Gastrocnemius medialis (tissue), 4 donors: ENCODE data around the gene RNF19B. TPM values are rescaled to one million over a fixed set of nuclear protein-coding genes. Genes with fewer than 3 reads are reported as not detected.

Source experiments
- ATAC-seq, 2 donors: fragments of 150-250 bp; one replicate each; pipeline ENCODE4 v1.9.1; 2016
- DNase-seq, 2 donors: peaks; one replicate each; pipeline ENCODE4 v3.0.0-alpha.2; 2019
- H3K27ac ChIP-seq, 4 donors: fragments of 200-600 bp; sonication (generic); 1 replicate in 1 of 4; 2 replicates in 3 of 4; pipeline ENCODE4 v1.5.1; 2016 to 2018; ENCODE audit warnings: mild to moderate bottlenecking in 2 of 4, moderate library complexity in 1 of 4
- H3K27me3 ChIP-seq, 3 donors: fragments of 200-600 bp; sonication (generic) in 2 of 3; 1 replicate in 1 of 3; 2 replicates in 2 of 3; pipeline versions ENCODE4 v1.5.1 to v1.6.0; 2016 to 2019; ENCODE audit warnings: mild to moderate bottlenecking in 1 of 3, moderate library complexity in 1 of 3
- H3K36me3 ChIP-seq, 2 donors: fragments of 200-600 bp; sonication (generic) in 1 of 2; one replicate each; pipeline ENCODE4 v1.5.1; 2017 to 2018
- H3K4me1 ChIP-seq, 2 donors: fragments of 200-600 bp; sonication (generic) in 1 of 2; one replicate each; pipeline ENCODE4 v1.5.1; 2016 to 2017; ENCODE audit warnings: mild to moderate bottlenecking in 2 of 2
- H3K4me3 ChIP-seq, 4 donors: fragments of 200-600 bp; sonication (generic) in 3 of 4; 1 replicate in 1 of 4; 2 replicates in 3 of 4; pipeline ENCODE4 v1.5.1; 2016 to 2019; ENCODE audit warnings: mild to moderate bottlenecking in 2 of 4
- H3K9me3 ChIP-seq, 3 donors: fragments of 200-600 bp; sonication (generic) in 2 of 3; 1 replicate in 1 of 3; 2 replicates in 2 of 3; pipeline ENCODE4 v1.5.1; 2016 to 2019
- POLR2A ChIP-seq, 2 donors: fragments of 450-650 bp; IDR thresholded peaks; one replicate each; pipeline ENCODE4 v1.6.1; 2017; ENCODE audit warnings: antibody characterized with exemption in 2 of 2, mild to moderate bottlenecking in 2 of 2, moderate library complexity in 2 of 2
- in situ Hi-C, 4 donors: fragments of 200-750 bp; cut with MboI; loops; one replicate each; pipeline versions ENCODE4 v1.15.0 to v1.8.0; 2017; ENCODE audit warnings: low sequenced_read_pairs in 4 of 4
- intact Hi-C: fragments of 100-400 bp; cut with DNase I; formaldehyde crosslinking; loops from one replicate; pipeline ENCODE4 v1.15.1; 2023; ENCODE audit warnings: low total_unique reads
- total RNA-seq, 4 donors: library from RNA; depleted of rRNA; stranded (reverse); fragments of >200 nt; gene quantifications; one replicate each; pipeline versions ENCODE4 v1.1.0 to v1.2.3, GENCODE V29; 2016
- TF ChIP-seq, protein P1 (sequence below), 5 experiments: fragments of 450-650 bp in 3 of 5; fragments of 200-600 bp in 2 of 5; sonication (generic) in 2 of 5; IDR thresholded peaks in 4 of 5; conservative IDR thresholded peaks in 1 of 5; 1 replicate in 4 of 5; 2 replicates in 1 of 5; pipeline ENCODE4 v1.5.1; 2016 to 2019; ENCODE audit warnings: antibody characterized with exemption in 5 of 5, mild to moderate bottlenecking in 3 of 5, moderate library complexity in 3 of 5

The RNF19B gene
- total RNA-seq, 4 donors from 2014 or later: 22.7 to 34.4 (median 28.6) TPM

- in situ Hi-C loops: loop anchor here in 1 of 4 donors (10.0 kb wide), 1 partner anchor 145 kb away; no protein-coding TSS in a partner anchor
Observed at GRCh38 chr1:32929366-32929765, 35.2 kb downstream of the RNF19B start.

GRCh38 chr1:32928715-32929114 lies 35.9 kb downstream of the RNF19B start:
- H3K4me3 ChIP-seq: no peak overlapping the region
- H3K4me1 ChIP-seq: no peaks in the 10 kb centered on the region
- intact Hi-C loops (no loop called here), in situ Hi-C loops (loop anchor here in 1 of 4 donors (10.0 kb wide), 1 partner anchor 146 kb away; no protein-coding TSS in a partner anchor)
- no peak for DNase-seq
- no peak for ATAC-seq
- TF ChIP-seq POLR2A (IDR thresholded peaks at IDR 0.05): no peak
- TF ChIP-seq, protein P1, sequence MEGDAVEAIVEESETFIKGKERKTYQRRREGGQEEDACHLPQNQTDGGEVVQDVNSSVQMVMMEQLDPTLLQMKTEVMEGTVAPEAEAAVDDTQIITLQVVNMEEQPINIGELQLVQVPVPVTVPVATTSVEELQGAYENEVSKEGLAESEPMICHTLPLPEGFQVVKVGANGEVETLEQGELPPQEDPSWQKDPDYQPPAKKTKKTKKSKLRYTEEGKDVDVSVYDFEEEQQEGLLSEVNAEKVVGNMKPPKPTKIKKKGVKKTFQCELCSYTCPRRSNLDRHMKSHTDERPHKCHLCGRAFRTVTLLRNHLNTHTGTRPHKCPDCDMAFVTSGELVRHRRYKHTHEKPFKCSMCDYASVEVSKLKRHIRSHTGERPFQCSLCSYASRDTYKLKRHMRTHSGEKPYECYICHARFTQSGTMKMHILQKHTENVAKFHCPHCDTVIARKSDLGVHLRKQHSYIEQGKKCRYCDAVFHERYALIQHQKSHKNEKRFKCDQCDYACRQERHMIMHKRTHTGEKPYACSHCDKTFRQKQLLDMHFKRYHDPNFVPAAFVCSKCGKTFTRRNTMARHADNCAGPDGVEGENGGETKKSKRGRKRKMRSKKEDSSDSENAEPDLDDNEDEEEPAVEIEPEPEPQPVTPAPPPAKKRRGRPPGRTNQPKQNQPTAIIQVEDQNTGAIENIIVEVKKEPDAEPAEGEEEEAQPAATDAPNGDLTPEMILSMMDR (IDR thresholded peaks at IDR 0.05 in 4 of 5, conservative IDR thresholded peaks at IDR 0.05 in 1 of 5): no peak
- H3K36me3 ChIP-seq: no peaks in the 10 kb centered on the region
- H3K9me3 ChIP-seq: no peaks in the 10 kb centered on the region
- H3K27ac ChIP-seq: no peak overlapping the region
- H3K27me3 ChIP-seq: peaks cover 0 to 21% (median 6%) of the 10 kb centered on the region in 3 donors

More at GRCh38 chr1:32929366-32929765, 35.2 kb downstream of the RNF19B start:
- TF ChIP-seq POLR2A (IDR thresholded peaks at IDR 0.05): no peak
- TF ChIP-seq, protein P1 (IDR thresholded peaks at IDR 0.05 in 4 of 5, conservative IDR thresholded peaks at IDR 0.05 in 1 of 5): no peak
- Histone ChIP-seq H3K4me1 (no peaks in the 10 kb centered on the region), H3K27ac (no peak overlapping the region), H3K36me3 (no peaks in the 10 kb centered on the region), H3K4me3 (no peak overlapping the region), H3K9me3 (no peaks in the 10 kb centered on the region), H3K27me3 (peaks cover 0 to 17% (median 6%) of the 10 kb centered on the region in 3 donors)
- intact Hi-C loops: no loop called here
- DNase-seq: no peak
- no peak for ATAC-seq

DNA sequence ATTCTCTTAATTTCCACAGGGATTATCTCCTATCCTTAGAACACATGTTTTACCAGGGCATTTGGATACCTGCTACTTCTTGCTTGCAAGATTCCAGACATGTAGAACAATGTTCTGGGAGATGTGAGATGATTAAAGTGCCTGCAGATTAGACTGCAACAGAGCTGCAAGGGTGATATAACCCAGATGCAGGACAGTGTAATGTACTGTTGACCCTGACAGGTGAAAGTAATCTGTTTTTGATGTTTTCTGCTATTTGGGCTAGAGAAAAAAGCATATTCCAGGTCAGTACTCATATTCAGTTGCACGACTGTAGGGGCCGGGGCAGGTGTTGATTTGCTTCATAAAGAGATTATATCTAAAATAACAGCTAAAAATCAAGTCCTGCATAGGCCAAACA lies 36.3 kb downstream of the RNF19B start:
- ATAC-seq: no peak
- Histone ChIP-seq H3K36me3 (no peaks in the 10 kb centered on the region), H3K4me1 (no peaks in the 10 kb centered on the region), H3K27ac (no peak overlapping the region), H3K4me3 (no peak overlapping the region), H3K9me3 (no peaks in the 10 kb centered on the region), H3K27me3 (peaks cover 0 to 21% (median 6%) of the 10 kb centered on the region in 3 donors)
- TF ChIP-seq, protein P1 (IDR thresholded peaks at IDR 0.05 in 4 of 5, conservative IDR thresholded peaks at IDR 0.05 in 1 of 5): no peak
- no peak for TF ChIP-seq POLR2A (IDR thresholded peaks at IDR 0.05)
- no peak for DNase-seq
- in situ Hi-C loops (loop anchor here in 1 of 4 donors (10.0 kb wide), 1 partner anchor 147 kb away; no protein-coding TSS in a partner anchor), intact Hi-C loops (no loop called here)

- no peak overlapping the region for H3K4me3 ChIP-seq
- ATAC-seq (no peak), DNase-seq (no peak)
- no peaks in the 10 kb centered on the region for H3K36me3 ChIP-seq
- intact Hi-C loops (no loop called here), in situ Hi-C loops (loop anchor here in 1 of 4 donors (10.0 kb wide), 1 partner anchor 147 kb away; no protein-coding TSS in a partner anchor)
- H3K4me1 ChIP-seq: no peaks in the 10 kb centered on the region
- peaks cover 0 to 21% (median 6%) of the 10 kb centered on the region in 3 donors for H3K27me3 ChIP-seq
- no peaks in the 10 kb centered on the region for H3K9me3 ChIP-seq
- no peak overlapping the region for H3K27ac ChIP-seq
- no peak for TF ChIP-seq POLR2A (IDR thresholded peaks at IDR 0.05)
- TF ChIP-seq, protein P1 (IDR thresholded peaks at IDR 0.05 in 4 of 5, conservative IDR thresholded peaks at IDR 0.05 in 1 of 5): no peak
Observed at GRCh38 chr1:32927441-32927840, 37.2 kb downstream of the RNF19B start.
